ENCODE results near the gene DMD.

DMD gene

DNA sequence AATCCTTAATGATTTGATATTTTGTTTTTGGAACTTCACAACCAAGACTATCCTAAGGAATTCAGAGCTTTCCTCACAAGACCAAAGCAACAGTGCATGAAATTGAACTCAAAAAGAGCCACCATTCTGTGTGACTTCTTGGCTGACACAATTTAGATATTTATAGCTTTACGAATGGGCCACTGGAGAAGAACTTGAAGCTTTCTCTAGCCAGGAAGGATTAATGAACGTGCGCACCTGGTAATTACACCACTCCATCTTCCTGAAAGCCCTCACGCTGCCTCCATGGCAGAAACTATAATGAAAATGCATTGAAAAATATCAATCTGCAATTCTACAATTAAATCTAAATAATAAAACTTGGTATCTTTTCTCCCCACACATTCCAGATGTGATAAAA lies 1057.8 kb downstream of the DMD start:
- Histone ChIP-seq H3K79me2 (ENCODE audit: low read length) (no peaks in the 10 kb centered on the region), H3K4me3 (ENCODE audit: low read length) (no peak overlapping the region), H3K9ac (ENCODE audit: low read length) (no peak overlapping the region), H3K36me3 (replicated peaks; ENCODE audit: low read depth, low read length) (no peaks in the 10 kb centered on the region), H3K27me3 (ENCODE audit: low read depth, low read length) (no peaks in the 10 kb centered on the region), H3K9me3 (ENCODE audit: insufficient read depth, low read length) (no peaks in the 10 kb centered on the region), H3K4me1 (ENCODE audit: low read length) (no peaks in the 10 kb centered on the region), H3K27ac (ENCODE audit: low read length) (no peak overlapping the region), H4K20me1 (ENCODE audit: insufficient read depth, low read length) (no peaks in the 10 kb centered on the region), H3K4me2 (ENCODE audit: low read length) (no peak overlapping the region), H2AFZ (ENCODE audit: low read depth, low read length) (no peak overlapping the region)
- TF ChIP-seq, protein P1, sequence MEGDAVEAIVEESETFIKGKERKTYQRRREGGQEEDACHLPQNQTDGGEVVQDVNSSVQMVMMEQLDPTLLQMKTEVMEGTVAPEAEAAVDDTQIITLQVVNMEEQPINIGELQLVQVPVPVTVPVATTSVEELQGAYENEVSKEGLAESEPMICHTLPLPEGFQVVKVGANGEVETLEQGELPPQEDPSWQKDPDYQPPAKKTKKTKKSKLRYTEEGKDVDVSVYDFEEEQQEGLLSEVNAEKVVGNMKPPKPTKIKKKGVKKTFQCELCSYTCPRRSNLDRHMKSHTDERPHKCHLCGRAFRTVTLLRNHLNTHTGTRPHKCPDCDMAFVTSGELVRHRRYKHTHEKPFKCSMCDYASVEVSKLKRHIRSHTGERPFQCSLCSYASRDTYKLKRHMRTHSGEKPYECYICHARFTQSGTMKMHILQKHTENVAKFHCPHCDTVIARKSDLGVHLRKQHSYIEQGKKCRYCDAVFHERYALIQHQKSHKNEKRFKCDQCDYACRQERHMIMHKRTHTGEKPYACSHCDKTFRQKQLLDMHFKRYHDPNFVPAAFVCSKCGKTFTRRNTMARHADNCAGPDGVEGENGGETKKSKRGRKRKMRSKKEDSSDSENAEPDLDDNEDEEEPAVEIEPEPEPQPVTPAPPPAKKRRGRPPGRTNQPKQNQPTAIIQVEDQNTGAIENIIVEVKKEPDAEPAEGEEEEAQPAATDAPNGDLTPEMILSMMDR (IDR thresholded peaks at IDR 0.05; ENCODE audit: low read depth, low read length): no peak
- no peak for TF ChIP-seq EZH2phosphoT487 (IDR thresholded peaks at IDR 0.05; ENCODE audit: low read depth)

DNA sequence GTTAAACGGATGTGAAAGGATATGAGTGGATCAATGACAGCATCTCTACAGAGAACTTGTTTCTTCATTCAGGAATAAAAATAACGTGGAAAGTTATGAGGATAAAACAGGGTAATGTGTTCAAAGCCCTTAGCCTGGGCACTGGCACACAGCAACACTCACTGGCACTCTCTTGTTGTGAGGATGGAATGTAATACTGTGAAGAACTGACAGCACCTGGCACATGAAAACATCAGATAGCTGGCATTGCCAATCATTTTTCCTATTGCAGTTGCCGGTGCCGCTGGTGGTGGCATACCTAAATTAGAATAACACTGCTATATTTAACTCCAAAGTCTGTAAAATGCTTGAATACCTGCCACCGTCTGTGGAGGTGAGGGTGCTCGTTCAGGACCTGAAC lies 1061.2 kb downstream of the DMD start:
- no peaks in the 10 kb centered on the region for H3K79me2 ChIP-seq (ENCODE audit: low read length)
- H2AFZ ChIP-seq (ENCODE audit: low read depth, low read length): no peak overlapping the region
- no peaks in the 10 kb centered on the region for H3K4me1 ChIP-seq (ENCODE audit: low read length)
- H3K4me2 ChIP-seq (ENCODE audit: low read length): no peak overlapping the region
- no peaks in the 10 kb centered on the region for H4K20me1 ChIP-seq (ENCODE audit: insufficient read depth, low read length)
- H3K9me3 ChIP-seq (ENCODE audit: insufficient read depth, low read length): no peaks in the 10 kb centered on the region
- no peaks in the 10 kb centered on the region for H3K36me3 ChIP-seq (replicated peaks; ENCODE audit: low read depth, low read length)
- no peak overlapping the region for H3K9ac ChIP-seq (ENCODE audit: low read length)
- H3K4me3 ChIP-seq (ENCODE audit: low read length): no peak overlapping the region
- TF ChIP-seq EZH2phosphoT487 (IDR thresholded peaks at IDR 0.05; ENCODE audit: low read depth): no peak
- TF ChIP-seq, protein P1 (IDR thresholded peaks at IDR 0.05; ENCODE audit: low read depth, low read length): no peak
- H3K27ac ChIP-seq (ENCODE audit: low read length): no peak overlapping the region
- no peaks in the 10 kb centered on the region for H3K27me3 ChIP-seq (ENCODE audit: low read depth, low read length)

DNA sequence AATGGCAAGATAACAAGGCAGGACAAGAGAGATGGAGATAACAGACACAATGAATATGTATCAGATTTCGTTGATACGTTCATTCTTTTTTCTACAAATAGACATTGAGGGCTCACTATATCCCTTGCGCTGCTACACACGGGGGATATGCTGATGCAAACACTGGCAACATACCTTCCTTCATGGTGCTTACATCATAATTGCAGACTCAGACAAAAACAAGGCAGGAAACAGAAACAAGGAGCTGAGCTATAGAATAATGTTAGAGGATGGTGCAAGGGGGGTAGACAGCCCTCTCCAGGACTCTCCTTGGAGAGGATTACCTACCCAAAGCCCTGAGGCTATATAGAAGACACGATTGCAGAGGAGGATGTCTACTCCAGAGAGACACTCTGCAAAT lies 1069.5 kb downstream of the DMD start:
- H3K27ac ChIP-seq (ENCODE audit: low read length): no peak overlapping the region
- no peaks in the 10 kb centered on the region for H3K27me3 ChIP-seq (ENCODE audit: low read depth, low read length)
- no peaks in the 10 kb centered on the region for H3K4me1 ChIP-seq (ENCODE audit: low read length)
- no peaks in the 10 kb centered on the region for H4K20me1 ChIP-seq (ENCODE audit: insufficient read depth, low read length)
- H3K9ac ChIP-seq (ENCODE audit: low read length): no peak overlapping the region
- H3K9me3 ChIP-seq (ENCODE audit: insufficient read depth, low read length): no peaks in the 10 kb centered on the region
- TF ChIP-seq, protein P1 (IDR thresholded peaks at IDR 0.05; ENCODE audit: low read depth, low read length): no peak
- TF ChIP-seq EZH2phosphoT487 (IDR thresholded peaks at IDR 0.05; ENCODE audit: low read depth): no peak
- no peak overlapping the region for H2AFZ ChIP-seq (ENCODE audit: low read depth, low read length)
- no peaks in the 10 kb centered on the region for H3K79me2 ChIP-seq (ENCODE audit: low read length)
- no peaks in the 10 kb centered on the region for H3K36me3 ChIP-seq (replicated peaks; ENCODE audit: low read depth, low read length)
- no peak overlapping the region for H3K4me3 ChIP-seq (ENCODE audit: low read length)
- no peak overlapping the region for H3K4me2 ChIP-seq (ENCODE audit: low read length)

DNA sequence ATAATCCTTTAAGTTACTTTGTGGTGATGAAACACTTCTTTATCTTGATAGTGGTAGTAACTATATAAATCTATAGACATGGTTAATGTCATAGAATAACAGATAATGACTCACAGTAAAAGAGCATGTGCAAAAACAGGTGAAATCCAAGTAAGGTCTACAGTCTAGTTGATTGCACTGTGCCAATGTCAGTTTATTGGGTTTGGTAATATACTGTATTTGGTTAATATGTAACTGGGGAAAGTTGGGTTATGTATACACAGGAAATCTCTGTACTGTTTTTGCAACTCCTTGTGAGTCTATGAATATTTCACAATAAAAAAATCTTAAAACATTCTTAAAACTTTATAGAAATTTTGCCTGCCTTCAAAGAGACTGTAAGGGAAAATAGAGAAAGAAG lies 1071.9 kb downstream of the DMD start:
- H3K9me3 ChIP-seq (ENCODE audit: insufficient read depth, low read length): no peaks in the 10 kb centered on the region
- no peak for TF ChIP-seq EZH2phosphoT487 (IDR thresholded peaks at IDR 0.05; ENCODE audit: low read depth)
- TF ChIP-seq, protein P1 (IDR thresholded peaks at IDR 0.05; ENCODE audit: low read depth, low read length): no peak
- H3K4me1 ChIP-seq (ENCODE audit: low read length): no peaks in the 10 kb centered on the region

More for the DNA sequence above, 1071.9 kb downstream of the DMD start:
- no peak overlapping the region for H3K4me2 ChIP-seq (ENCODE audit: low read length)
- no peak overlapping the region for H3K9ac ChIP-seq (ENCODE audit: low read length)
- no peaks in the 10 kb centered on the region for H3K36me3 ChIP-seq (replicated peaks; ENCODE audit: low read depth, low read length)
- no peaks in the 10 kb centered on the region for H3K79me2 ChIP-seq (ENCODE audit: low read length)
- no peak overlapping the region for H3K27ac ChIP-seq (ENCODE audit: low read length)
- no peak overlapping the region for H3K4me3 ChIP-seq (ENCODE audit: low read length)
- no peak overlapping the region for H2AFZ ChIP-seq (ENCODE audit: low read depth, low read length)
- H4K20me1 ChIP-seq (ENCODE audit: insufficient read depth, low read length): no peaks in the 10 kb centered on the region
- H3K27me3 ChIP-seq (ENCODE audit: low read depth, low read length): no peaks in the 10 kb centered on the region

Measured in OCI-LY3 (cell line).